ENCODE measurements around the gene MKLN1.

Gene MKLN1

GRCh38 chr7:131527456-131527855 lies 199.8 kb downstream of the MKLN1 start:
- no peak for FAIRE-seq

- no peak for FAIRE-seq
Measured at GRCh38 chr7:131529179-131529578, 201.5 kb downstream of the MKLN1 start.

GRCh38 chr7:131529617-131530016 lies 201.9 kb downstream of the MKLN1 start:
- FAIRE-seq, result no peak

GRCh38 chr7:131530137-131530536 lies 202.5 kb downstream of the MKLN1 start:
- FAIRE-seq, result no peak

- no peak for FAIRE-seq
Measured at GRCh38 chr7:131532570-131533091, 205.0 kb downstream of the MKLN1 start.

- FAIRE-seq, result no peak
Measured at GRCh38 chr7:131533151-131533559, 205.5 kb downstream of the MKLN1 start.

GRCh38 chr7:131533566-131534561 lies 206.2 kb downstream of the MKLN1 start:
- FAIRE-seq, result no peak

- FAIRE-seq, result no peak
Measured at GRCh38 chr7:131536361-131536849, 208.7 kb downstream of the MKLN1 start.

GRCh38 chr7:131537571-131537978 lies 209.9 kb downstream of the MKLN1 start:
- no peak for FAIRE-seq

- FAIRE-seq, result no peak
Measured at GRCh38 chr7:131538071-131538812, 210.6 kb downstream of the MKLN1 start.

GRCh38 chr7:131538813-131539179 lies 211.1 kb downstream of the MKLN1 start:
- FAIRE-seq, result no peak

- FAIRE-seq, result no peak
Measured at GRCh38 chr7:131540491-131541162, 213.0 kb downstream of the MKLN1 start.

- no peak for FAIRE-seq
Measured at GRCh38 chr7:131543298-131543697, 215.6 kb downstream of the MKLN1 start.

- no peak for FAIRE-seq
Measured at GRCh38 chr7:131544021-131544420, 216.3 kb downstream of the MKLN1 start.

- FAIRE-seq, result no peak
Measured at GRCh38 chr7:131544449-131545301, 217.0 kb downstream of the MKLN1 start.

GRCh38 chr7:131546126-131546525 lies 218.4 kb downstream of the MKLN1 start:
- FAIRE-seq, result no peak
